Pancreas (tissue), 10 donors: ENCODE results near the gene LZIC. TPM values are rescaled to one million over a fixed set of nuclear protein-coding genes. Genes with fewer than 3 reads are reported as not detected.

ENCODE experiments used
- ATAC-seq, 4 donors: fragments of 200-7000 bp; cut with Tn5 transposase; one replicate each; pipeline versions ENCODE4 v1.8.0 to v1.9.1; 2020; ENCODE audit warnings: mild to moderate bottlenecking in 4 of 4, moderate library complexity in 4 of 4
- DNase-seq, 6 donors: peaks; one replicate each; pipeline ENCODE4 v3.0.0-alpha.2; 2020
- FAIRE-seq: peaks from 2 replicates; lab custom pipeline; 2012; peaks lifted over from hg19 to GRCh38; lab: Jason Lieb, UNC
- H3K27ac ChIP-seq, 4 donors: fragments of 200-600 bp; sonication (generic); 1 replicate in 3 of 4; 2 replicates in 1 of 4; pipeline versions ENCODE4 v1.5.0 to v1.8.0; 2020
- H3K27me3 ChIP-seq, 4 donors: fragments of 200-600 bp; one replicate each; pipeline ENCODE4 v1.8.0; 2021
- H3K36me3 ChIP-seq, 3 donors: fragments of 200-600 bp; sonication (generic) in 1 of 3; one replicate each; pipeline versions ENCODE4 v1.5.0 to v1.8.0; 2020 to 2021
- H3K4me1 ChIP-seq, 3 donors: fragments of 200-600 bp; one replicate each; pipeline ENCODE4 v1.8.0; 2021
- H3K4me3 ChIP-seq, 4 donors: fragments of 200-600 bp; sonication (generic) in 2 of 4; one replicate each; pipeline versions ENCODE4 v1.5.0 to v1.8.0; 2020 to 2021
- H3K9me3 ChIP-seq, 4 donors: fragments of 200-600 bp; one replicate each; pipeline ENCODE4 v1.8.0; 2021
- WGBS, 2 donors: extraction: QIAGEN DNeasy Blood & Tissue Kit; methylation state at CpG; one replicate each; pipeline ENCODE4 v1.1.7; 2013; 5-methylcytosine and 5-hydroxymethylcytosine counted together
- intact Hi-C, 3 donors: fragments of 100-400 bp; cut with DNase I; formaldehyde crosslinking; loops; one replicate each; pipeline versions ENCODE4 v1.11.1 to v1.14.2; 2022
- polyA plus RNA-seq, 2 donors: library from polyadenylated mRNA; stranded (reverse); fragments of 200-250 nt; gene quantifications; one replicate each; pipeline ENCODE4 v1.2.3, GENCODE V29; 2013
- total RNA-seq, 6 donors: library from RNA; stranded (reverse); fragmentation: NEBNext Ultra II Directional in 4 of 6; extraction: Animal tissue kit (Norgen Biotek cat#: 25700) in 4 of 6; gene quantifications; one replicate each; pipeline versions ENCODE4 v1.2.1 to v1.2.4, GENCODE V29; 2021 to 2023
- TF ChIP-seq, protein P1 (sequence below), 4 donors: fragments of 200-600 bp; sonication (generic) in 3 of 4; IDR thresholded peaks; one replicate each; pipeline versions ENCODE4 v1.5.0 to v1.8.0; 2021; ENCODE audit warnings: antibody characterized with exemption in 4 of 4
- donor health status: healthy with polysubstance abuse.
- donor health status: DM: no; HTN: no; CAD: no; lungs with moderate emphysema.
- donor health status: DM: no; HTN: no; CAD: no.
- donor health status: control.
- donor health status: control.
- donor health status: Bipolar disorder and iron deficiency.
- donor health status: DM: yes; HTN: yes; CAD: no.
- donor health status: DM: no; HTN: no; CAD: no.
- donor health status: DM: no; HTN: no; CAD: no.
- donor health status: DM: yes; HTN: yes; CAD: no.

Gene LZIC
- total and polyA plus RNA-seq, 8 donors: 5.5 to 19.6 (median 11.7) TPM

DNA sequence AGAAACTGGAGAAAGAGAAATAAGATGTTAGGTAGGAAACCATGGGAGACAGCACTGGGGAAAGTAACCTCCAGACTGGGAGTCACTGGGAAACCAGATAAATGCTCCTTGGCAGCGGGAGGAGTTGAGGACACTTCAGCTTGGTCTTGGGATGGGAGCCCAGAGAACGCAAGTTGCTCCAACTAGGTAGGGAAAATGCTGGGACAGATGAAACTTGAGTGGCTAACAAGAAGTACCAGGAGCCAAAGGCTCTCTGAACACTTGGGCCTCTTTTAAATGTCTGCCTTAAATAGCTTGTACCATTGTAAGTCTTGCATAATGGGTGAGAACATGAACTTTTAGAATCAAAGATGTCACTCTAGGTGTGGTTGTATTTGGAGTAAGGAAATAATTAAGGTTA lies 3.1 kb upstream of the LZIC start:
- intact Hi-C loops: loop anchor here in 1 of 3 donors (10.0 kb wide), 1 partner anchor 78 kb away; no protein-coding TSS in a partner anchor
- H3K27ac ChIP-seq: no peak overlapping the region
- no peaks in the 10 kb centered on the region for H3K9me3 ChIP-seq
- 92% methylated on average over 2 of the region's 2 CpGs for WGBS, 2 donors
- DNase-seq (no peak), ATAC-seq (no peak), FAIRE-seq (no peak)
- TF ChIP-seq, protein P1, sequence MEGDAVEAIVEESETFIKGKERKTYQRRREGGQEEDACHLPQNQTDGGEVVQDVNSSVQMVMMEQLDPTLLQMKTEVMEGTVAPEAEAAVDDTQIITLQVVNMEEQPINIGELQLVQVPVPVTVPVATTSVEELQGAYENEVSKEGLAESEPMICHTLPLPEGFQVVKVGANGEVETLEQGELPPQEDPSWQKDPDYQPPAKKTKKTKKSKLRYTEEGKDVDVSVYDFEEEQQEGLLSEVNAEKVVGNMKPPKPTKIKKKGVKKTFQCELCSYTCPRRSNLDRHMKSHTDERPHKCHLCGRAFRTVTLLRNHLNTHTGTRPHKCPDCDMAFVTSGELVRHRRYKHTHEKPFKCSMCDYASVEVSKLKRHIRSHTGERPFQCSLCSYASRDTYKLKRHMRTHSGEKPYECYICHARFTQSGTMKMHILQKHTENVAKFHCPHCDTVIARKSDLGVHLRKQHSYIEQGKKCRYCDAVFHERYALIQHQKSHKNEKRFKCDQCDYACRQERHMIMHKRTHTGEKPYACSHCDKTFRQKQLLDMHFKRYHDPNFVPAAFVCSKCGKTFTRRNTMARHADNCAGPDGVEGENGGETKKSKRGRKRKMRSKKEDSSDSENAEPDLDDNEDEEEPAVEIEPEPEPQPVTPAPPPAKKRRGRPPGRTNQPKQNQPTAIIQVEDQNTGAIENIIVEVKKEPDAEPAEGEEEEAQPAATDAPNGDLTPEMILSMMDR (IDR thresholded peaks at IDR 0.05): no peak
- no peak overlapping the region for H3K4me3 ChIP-seq
- no peaks in the 10 kb centered on the region for H3K27me3 ChIP-seq
- H3K4me1 ChIP-seq: peaks cover 0 to 11% (median 0%) of the 10 kb centered on the region in 3 donors
- H3K36me3 ChIP-seq: no peaks in the 10 kb centered on the region

DNA sequence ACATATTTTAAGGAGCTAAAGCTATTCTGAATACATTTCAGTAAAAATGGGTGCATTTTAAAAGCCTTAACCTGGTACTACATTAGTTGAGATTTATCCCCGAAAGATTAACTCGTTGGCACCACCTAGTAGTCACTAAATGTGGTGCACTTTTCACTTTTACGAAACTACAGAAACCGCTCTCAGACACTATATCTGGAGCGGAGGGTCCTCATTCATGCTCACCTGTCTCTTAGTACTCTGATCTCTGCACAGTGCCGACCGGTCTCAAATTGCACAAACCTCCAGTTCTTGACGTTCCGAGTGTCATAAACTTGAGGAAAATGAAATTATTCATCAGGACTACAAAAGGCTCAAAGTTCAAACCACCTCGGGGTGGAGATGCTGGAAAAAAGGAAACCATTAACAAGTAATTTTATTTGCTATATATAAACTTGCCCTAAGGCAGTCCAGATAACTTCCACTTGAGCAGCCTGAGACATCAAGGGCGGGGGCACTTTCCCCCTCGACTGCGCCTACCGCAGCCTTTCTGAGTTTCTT lies 722 bp downstream of the LZIC start:
- WGBS, 2 donors: 0% methylated on average over 14 of the region's 14 CpGs
- peak overlapping the region; percentile 56 to 86 (median 78) for H3K27ac ChIP-seq
- H3K9me3 ChIP-seq: no peaks in the 10 kb centered on the region
- H3K4me3 ChIP-seq: peak overlapping the region; percentile 69 to 86 (median 80)
- peak in 1 of 6 donors; percentile 15 for DNase-seq
- no peak for FAIRE-seq
- H3K36me3 ChIP-seq: no peaks in the 10 kb centered on the region
- peaks cover 0 to 7% (median 0%) of the 10 kb centered on the region in 3 donors for H3K4me1 ChIP-seq
- intact Hi-C loops: loop anchor here in 1 of 3 donors (10.0 kb wide), 1 partner anchor 82 kb away; no protein-coding TSS in a partner anchor
- no peaks in the 10 kb centered on the region for H3K27me3 ChIP-seq
- ATAC-seq: peak; percentile 53 to 78 (median 63)
- TF ChIP-seq, protein P1 (IDR thresholded peaks at IDR 0.05): peak in 2 of 4 donors; percentile 26 to 28

DNA sequence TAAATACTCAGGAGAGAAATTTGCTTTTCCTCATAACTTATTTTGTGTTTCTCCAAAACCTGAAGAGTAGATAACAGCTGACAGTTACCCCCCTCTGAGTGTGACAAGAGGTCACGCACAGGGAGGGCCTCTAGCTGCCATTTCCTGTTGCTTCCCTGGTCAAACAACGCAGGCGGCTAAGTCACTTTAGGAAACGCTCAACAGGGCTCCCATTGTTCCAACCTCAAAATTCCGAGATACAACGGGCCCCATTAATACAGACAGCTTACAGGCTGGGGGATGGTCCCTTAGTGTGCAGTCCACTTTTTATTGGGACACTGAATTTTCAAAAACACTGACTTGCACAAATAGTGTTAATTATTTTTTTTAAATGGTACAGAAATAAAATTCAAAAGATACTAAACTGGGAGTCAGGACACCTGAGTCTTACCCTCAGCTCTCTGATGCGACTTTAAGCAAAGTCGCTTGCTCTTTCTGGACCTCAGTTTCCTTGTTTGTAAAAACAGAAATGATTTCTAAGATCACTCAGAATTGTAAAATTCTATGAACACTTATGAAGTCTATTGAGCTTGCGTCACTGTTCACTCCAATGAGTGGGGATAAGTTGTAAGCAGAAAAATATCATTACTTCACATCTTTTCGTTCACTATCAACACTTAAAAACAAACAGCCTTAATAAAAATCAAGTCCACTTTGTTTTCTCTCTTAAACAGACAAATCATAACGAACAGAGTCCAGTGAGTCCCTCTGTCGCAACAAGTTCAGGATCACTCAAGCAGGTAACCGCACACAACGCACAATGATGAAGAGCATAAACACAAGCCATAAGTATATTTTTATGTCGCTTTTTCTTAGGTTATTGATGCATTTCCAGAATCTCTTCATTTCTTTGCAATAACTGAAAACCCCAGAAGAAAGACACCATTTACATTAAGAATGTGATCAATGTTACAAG lies 13.5 kb downstream of the LZIC start:
- Histone ChIP-seq H3K4me1 (no peaks in the 10 kb centered on the region), H3K4me3 (no peak overlapping the region), H3K27me3 (no peaks in the 10 kb centered on the region), H3K9me3 (no peaks in the 10 kb centered on the region), H3K36me3 (peaks cover 0 to 19% (median 0%) of the 10 kb centered on the region in 3 donors), H3K27ac (peak overlapping the region in 3 of 4 donors; percentile 37 to 41 (median 38))
- WGBS, 2 donors: 77 to 78% methylated on average over 15 of the region's 15 CpGs
- intact Hi-C loops: no loop called here
- FAIRE-seq (no peak), ATAC-seq (peak in 3 of 4 donors; percentile 54 to 73 (median 68)), DNase-seq (peak in 1 of 6 donors; percentile 22)
- TF ChIP-seq, protein P1 (IDR thresholded peaks at IDR 0.05): no peak

DNA sequence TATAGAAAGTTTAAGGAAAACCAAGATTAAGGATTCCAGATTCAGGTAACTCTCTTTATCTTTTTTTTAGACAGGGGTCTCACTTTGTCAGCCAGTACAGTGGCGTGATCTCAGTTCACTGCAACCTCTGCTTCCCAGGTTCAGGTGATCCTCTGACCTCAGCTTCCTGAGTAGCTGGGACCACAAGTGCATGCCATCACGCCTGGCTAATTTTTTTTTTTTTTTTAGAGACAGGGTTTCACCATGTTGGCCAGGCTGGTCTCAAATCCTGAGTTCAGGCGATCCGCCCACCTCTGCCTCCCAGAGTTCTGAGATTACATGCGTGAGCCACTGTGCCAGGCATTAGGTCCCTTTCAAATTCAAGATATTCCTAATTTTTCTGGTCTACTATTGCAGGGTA lies 15.9 kb downstream of the LZIC start:
- Histone ChIP-seq H3K9me3 (no peaks in the 10 kb centered on the region), H3K27ac (no peak overlapping the region), H3K27me3 (no peaks in the 10 kb centered on the region), H3K4me3 (no peak overlapping the region), H3K36me3 (peaks cover 0 to 14% (median 0%) of the 10 kb centered on the region in 3 donors), H3K4me1 (no peaks in the 10 kb centered on the region)
- TF ChIP-seq, protein P1 (IDR thresholded peaks at IDR 0.05): no peak
- DNase-seq (no peak), FAIRE-seq (no peak), ATAC-seq (no peak)
- intact Hi-C loops: no loop called here
- WGBS, 2 donors: 92 to 95% methylated on average over 5 of the region's 5 CpGs
